NCI-H2171 treated with DMSO at 0.1 percent for 48 hours (cell line): ENCODE results near the gene SZT2.

Experiments
- DNase-seq: peaks from one replicate; lab custom pipeline; 2025; lab: John Stamatoyannopoulos, UW

The SZT2 gene

GRCh38 chr1:43389326-43390313 is at the start of gene SZT2, which contains the start of gene MED8:
Gene SZT2, plus strand, starts transcription at chr1:43389899. Its CDS starts 70 bp downstream, at chr1:43389969.
Gene MED8, minus strand, starts transcription at chr1:43389800. Its CDS starts 36 bp downstream, at chr1:43389764.
- DNase-seq: peak; percentile 91

DNA sequence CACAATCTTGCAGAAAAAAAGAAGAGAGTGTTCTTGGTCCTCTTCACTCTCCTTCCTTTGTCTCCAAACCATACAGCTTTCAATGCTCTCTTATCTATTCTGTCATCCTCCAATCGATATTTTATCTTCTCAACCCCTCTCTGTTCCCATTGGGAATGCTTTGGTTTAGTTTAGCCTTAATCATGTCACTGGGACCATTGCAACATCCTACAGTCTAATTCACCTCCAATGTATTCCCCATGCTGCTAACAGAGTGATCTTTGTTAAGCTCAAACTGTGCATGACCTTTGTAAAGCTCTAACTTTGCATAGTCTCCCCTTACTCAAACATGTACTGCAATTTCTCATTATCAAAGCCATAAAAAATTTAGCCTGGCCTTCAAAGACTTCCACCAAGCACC is 49.1 kb upstream of the SZT2 start:
- no peak for DNase-seq

DNA sequence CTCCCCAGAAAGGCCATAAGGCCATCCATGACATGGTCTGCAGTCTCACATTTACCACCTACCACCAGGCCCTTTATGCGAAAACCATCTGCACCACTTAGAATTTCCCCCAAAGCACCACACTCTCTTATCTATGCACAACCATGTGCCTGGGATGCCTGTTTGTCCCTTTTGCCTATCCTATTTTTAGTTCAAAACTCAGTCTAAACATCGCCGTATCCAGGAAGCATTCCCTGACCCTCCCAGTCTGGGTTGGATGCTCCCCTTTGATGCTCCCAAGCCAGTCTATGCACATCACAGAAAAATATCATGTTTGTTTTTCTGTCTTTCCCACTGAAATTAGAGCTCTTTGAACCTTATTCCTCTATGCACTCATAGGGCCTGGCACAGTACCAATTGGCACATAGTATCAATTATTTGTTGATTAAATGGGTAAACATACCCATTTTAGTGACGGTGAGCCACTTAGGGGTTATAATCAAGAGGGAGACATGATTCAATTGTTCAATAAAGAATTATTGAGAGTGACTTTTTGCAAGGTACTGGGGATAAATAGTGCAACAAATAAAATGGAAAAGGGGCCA is 45.3 kb upstream of the SZT2 start:
- no peak for DNase-seq

GRCh38 chr1:43345120-43345519 is 44.6 kb upstream of the SZT2 start:
- DNase-seq: no peak

- DNase-seq: no peak
Observed at GRCh38 chr1:43346636-43347035, 43.1 kb upstream of the SZT2 start.

- peak; percentile 88 for DNase-seq
Observed at GRCh38 chr1:43348343-43348808, 41.3 kb upstream of the SZT2 start.

- DNase-seq: peak; percentile 93
Observed at GRCh38 chr1:43348809-43349593, 40.7 kb upstream of the SZT2 start.

DNA sequence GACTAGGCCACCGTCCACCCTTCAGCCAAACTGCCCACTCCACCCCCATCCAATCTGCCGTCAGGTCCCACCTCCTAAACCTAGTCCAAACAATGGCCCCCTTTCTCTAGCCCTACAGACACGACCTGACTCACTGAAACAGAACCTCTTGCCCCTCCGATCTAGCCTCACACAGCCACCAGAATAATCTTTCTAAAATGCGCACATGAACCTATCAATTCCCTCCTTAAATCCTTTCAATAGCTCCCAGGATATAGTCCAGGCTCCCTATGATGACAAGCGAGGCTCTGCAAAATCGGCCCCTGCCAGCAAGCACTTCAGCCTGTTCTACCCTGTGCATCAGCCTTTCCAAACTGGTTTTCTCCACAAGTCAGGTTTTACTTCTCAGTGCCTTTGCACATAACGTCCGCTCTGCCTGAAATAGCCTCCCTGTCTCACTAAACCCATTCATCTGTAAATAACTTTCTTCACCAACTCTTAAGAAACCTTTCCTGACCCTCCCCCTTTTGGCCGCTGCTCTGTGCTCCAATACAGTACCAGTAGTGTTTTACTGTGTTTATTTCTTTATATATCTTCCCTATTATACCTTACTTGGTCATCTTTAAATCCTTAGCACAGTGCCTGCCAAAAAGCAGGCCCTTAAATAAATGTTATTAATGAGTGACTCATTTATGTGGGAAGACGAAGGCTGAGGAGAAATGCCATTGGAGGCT is 39.9 kb upstream of the SZT2 start:
- DNase-seq: no peak

DNA sequence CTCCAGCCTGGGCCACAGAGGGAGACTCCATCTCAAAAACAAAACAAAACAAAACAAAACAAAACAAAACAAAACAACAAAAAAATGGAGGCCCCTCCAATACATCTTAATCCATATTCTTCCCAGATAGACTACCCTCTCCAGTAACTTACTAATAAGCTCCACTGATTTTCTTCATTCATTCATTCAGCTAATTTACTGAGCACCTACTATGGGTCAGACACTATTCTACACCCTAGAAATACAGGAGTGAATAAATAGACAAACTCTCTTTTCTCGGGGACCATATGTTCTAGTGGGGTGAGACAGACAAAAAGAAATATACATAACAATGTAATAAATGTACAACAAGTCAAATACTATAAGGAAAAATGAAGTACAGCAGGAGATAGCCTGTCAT is 38.7 kb upstream of the SZT2 start:
- no peak for DNase-seq

DNA sequence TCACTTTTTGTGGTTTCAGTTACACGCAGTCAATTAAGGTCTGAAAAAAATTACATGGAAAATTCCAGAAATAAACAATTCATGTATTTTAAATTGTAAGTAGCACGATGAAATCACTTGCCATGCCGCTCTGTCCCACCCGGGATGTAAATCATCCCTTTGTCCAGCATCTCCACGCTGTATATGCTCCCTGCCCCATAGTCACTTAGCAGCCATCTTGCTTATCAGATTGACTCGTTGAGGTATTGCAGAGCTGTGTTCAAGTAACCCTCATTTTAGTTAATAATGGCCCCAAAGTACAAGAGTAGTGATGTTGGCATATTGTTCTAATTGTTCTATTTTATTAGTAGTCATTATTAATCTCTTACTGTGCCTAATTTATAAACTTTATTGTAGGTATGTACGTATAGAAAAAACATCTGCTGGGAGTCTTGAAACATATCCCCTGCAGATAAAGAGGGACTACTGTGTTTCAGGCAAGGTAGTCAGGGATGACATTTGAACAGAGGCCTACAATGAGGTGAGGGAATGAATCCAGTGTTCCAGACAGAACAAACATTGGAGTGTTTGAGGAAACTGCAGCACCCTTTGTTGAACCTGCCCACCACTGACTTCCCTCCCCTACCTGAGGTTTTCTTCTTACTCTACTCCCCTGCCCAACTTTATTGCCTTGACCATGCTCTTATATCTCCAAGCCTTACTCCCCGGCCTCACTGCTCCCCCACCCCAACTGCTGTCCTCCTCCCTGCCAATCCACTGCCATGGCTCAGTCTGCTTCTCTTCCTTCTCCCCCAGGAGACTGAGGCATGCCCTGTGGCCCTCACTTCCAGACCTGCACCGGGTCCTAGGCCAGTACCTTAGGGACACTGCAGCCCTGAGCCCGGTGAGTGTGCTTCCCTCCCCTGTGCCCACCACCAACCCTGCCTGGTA is 38.0 kb upstream of the SZT2 start:
- DNase-seq: no peak

GRCh38 chr1:43352351-43352705 is 37.4 kb upstream of the SZT2 start:
- no peak for DNase-seq

- DNase-seq: no peak
Observed at GRCh38 chr1:43352881-43353280, 36.8 kb upstream of the SZT2 start.

GRCh38 chr1:43354471-43354870 is 35.2 kb upstream of the SZT2 start:
- no peak for DNase-seq

GRCh38 chr1:43354936-43355335 is 34.8 kb upstream of the SZT2 start:
- no peak for DNase-seq

- DNase-seq: no peak
Observed at GRCh38 chr1:43357251-43357650, 32.4 kb upstream of the SZT2 start.

DNA sequence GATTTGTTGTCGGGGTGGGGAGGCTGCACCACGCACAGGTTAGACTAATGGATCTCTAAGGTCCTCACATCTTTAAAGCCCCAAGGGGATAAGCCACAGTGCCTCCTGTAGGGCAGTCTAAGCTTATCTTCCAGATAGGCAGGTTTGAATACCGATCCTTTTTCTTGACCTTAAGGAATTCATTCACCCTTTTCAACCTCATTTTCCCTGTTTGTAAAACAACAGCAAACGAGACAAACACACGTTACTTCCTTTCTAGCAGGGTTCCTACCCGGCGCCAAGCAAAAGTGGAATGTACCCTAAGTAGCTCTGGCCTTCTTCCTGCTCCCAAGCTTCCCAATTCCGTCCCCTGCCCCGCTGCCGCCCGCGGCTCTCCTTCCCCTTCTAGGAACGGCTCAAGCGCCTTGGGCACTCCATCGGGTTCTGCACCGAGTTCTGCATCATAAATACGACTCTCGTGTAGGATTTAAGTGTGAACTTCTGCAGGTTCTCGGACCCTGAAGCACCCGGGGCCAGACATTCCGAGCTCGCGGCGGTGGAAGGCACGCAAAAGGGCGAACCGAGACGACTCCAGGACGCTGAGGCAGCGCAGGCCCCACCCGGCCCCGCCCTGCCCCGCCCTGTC is 31.5 kb upstream of the SZT2 start:
- DNase-seq: peak; percentile 79

GRCh38 chr1:43358746-43359693 is 30.7 kb upstream of the SZT2 start, which contains the start of gene CDC20:
Gene CDC20, plus strand, starts transcription at chr1:43358981. Its CDS starts 235 bp downstream, at chr1:43359216.
- peak; percentile 99 for DNase-seq

DNA sequence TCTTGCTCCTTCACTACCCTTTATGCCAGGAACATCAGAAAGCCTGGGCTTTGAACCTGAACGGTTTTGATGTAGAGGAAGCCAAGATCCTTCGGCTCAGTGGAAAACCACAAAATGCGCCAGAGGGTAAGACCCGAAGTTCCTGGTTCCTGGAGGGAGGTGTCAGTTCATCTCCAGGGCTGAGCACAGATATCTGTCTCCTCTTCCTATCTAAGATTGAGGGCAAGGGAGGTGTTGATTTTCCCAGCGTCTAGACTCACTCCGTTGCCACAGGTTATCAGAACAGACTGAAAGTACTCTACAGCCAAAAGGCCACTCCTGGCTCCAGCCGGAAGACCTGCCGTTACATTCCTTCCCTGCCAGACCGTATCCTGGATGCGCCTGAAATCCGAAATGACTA is 30.0 kb upstream of the SZT2 start:
- DNase-seq: no peak

DNA sequence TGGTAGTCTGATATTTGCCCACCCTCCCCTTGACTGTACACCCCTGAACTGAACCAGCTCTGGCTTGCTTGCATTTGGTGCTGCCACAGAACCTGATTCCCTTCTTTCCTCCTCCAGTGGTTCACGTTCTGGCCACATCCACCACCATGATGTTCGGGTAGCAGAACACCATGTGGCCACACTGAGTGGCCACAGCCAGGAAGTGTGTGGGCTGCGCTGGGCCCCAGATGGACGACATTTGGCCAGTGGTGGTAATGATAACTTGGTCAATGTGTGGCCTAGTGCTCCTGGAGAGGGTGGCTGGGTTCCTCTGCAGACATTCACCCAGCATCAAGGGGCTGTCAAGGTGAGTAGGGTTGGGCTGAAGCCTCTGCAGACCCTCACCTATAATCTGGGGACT is 29.1 kb upstream of the SZT2 start:
- no peak for DNase-seq
